Sigmoid colon (tissue), 7 donors: ENCODE measurements around the gene NFS1. TPM values are rescaled to one million over a fixed set of nuclear protein-coding genes. Genes with fewer than 3 reads are reported as not detected.

Experiments
- DNase-seq: peaks from one replicate; pipeline ENCODE4 v3.0.0-alpha.2; 2019
- H3K27ac ChIP-seq, 4 donors: fragments of 200-600 bp; sonication (generic); one replicate each; pipeline ENCODE4 v1.5.1; 2016 to 2019; ENCODE audit warnings: mild to moderate bottlenecking in 1 of 4
- H3K27me3 ChIP-seq, 3 donors: fragments of 200-600 bp; sonication (generic); one replicate each; pipeline ENCODE4 v1.5.1; 2019; ENCODE audit warnings: mild to moderate bottlenecking in 1 of 3
- H3K36me3 ChIP-seq, 4 donors: fragments of 200-600 bp; sonication (generic); one replicate each; pipeline ENCODE4 v1.5.1; 2016 to 2019
- H3K4me1 ChIP-seq, 4 donors: fragments of 200-600 bp; sonication (generic); one replicate each; pipeline ENCODE4 v1.5.1; 2017 to 2019
- H3K4me3 ChIP-seq, 4 donors: fragments of 200-600 bp; sonication (generic); one replicate each; pipeline ENCODE4 v1.5.1; 2017 to 2019; ENCODE audit warnings: mild to moderate bottlenecking in 2 of 4, moderate library complexity in 1 of 4
- H3K9me3 ChIP-seq, 4 donors: fragments of 200-600 bp in 3 of 4; sonication (generic) in 3 of 4; one replicate each; pipeline versions ENCODE4 v1.5.1 to v1.6.1; 2013 to 2019
- EP300 ChIP-seq, 4 donors: sonication (generic); formaldehyde crosslinking; IDR thresholded peaks; one replicate each; pipeline ENCODE4 v1.6.1; 2017; ENCODE audit warnings: antibody characterized with exemption in 4 of 4
- POLR2A ChIP-seq, 2 donors: fragments of 450-650 bp; IDR thresholded peaks; one replicate each; pipeline ENCODE4 v1.6.1; 2016; ENCODE audit warnings: antibody characterized with exemption in 2 of 2, mild to moderate bottlenecking in 2 of 2, moderate library complexity in 2 of 2
- POLR2AphosphoS5 ChIP-seq, 4 donors: sonication (generic); formaldehyde crosslinking; IDR thresholded peaks; one replicate each; pipeline ENCODE4 v1.6.1; 2017; ENCODE audit warnings: antibody characterized with exemption in 4 of 4
- WGBS, 2 donors: extraction: QIAGEN DNeasy Blood & Tissue Kit; methylation state at CpG; one replicate each; pipeline ENCODE4 v1.1.7; 2013; 5-methylcytosine and 5-hydroxymethylcytosine counted together
- intact Hi-C: fragments of 100-400 bp; cut with DNase I; formaldehyde crosslinking; loops from one replicate; pipeline ENCODE4 v1.15.1; 2023
- polyA plus RNA-seq, 3 donors: library from polyadenylated mRNA; stranded (reverse); fragments of 200-250 nt; gene quantifications; one replicate each; pipeline ENCODE4 v1.2.3, GENCODE V29; 2013
- total RNA-seq, 4 donors: library from RNA; depleted of rRNA; stranded (reverse); fragments of >200 nt; gene quantifications; one replicate each; pipeline ENCODE4 v1.1.0, GENCODE V29; 2016
- TF ChIP-seq, protein P1 (sequence below), 4 experiments: fragments of 450-650 bp in 3 of 4; fragments of 200-600 bp in 1 of 4; IDR thresholded peaks; one replicate each; pipeline ENCODE4 v1.5.1; 2016 to 2019; ENCODE audit warnings: antibody characterized with exemption in 4 of 4, mild to moderate bottlenecking in 3 of 4, moderate library complexity in 2 of 4
- donor health status: healthy with polysubstance abuse.
- donor health status: Bipolar disorder and iron deficiency.
- donor health status: healthy.

Gene NFS1
- total and polyA plus RNA-seq, 7 donors, result 19.0 to 39.2 (median 29.8) TPM

DNA sequence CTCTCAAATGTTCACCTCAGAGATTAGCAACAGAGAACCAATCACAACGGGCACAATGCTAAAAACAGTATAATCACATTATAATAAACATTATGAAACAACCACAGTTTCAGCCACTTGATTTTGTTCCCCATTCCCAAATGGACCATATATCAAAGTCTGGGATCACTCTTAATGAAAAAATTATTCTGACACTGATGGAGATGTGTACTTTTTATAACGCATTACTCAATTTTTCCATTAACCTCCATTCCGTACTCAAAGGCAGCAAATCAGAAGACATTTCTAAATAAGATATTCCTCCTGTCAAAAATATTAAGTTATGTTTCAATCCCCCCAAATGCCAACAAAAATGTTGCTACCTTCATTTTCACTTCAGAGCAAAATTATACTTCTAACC, 37.2 kb downstream of the NFS1 start:
- DNase-seq, result no peak
- 35 to 51% methylated on average over 3 of the region's 3 CpGs for WGBS, 2 donors
- Histone ChIP-seq H3K4me3 (peak overlapping the region in 2 of 4 donors; percentile 67 to 72), H3K4me1 (peaks cover 0 to 64% (median 58%) of the 10 kb centered on the region in 4 donors), H3K36me3 (no peaks in the 10 kb centered on the region), H3K9me3 (no peaks in the 10 kb centered on the region), H3K27ac (peak overlapping the region in 2 of 4 donors; percentile 4 to 94), H3K27me3 (no peaks in the 10 kb centered on the region)
- intact Hi-C loops, result loop anchor here (10.0 kb wide), 1 partner anchor 117 kb away; the partner anchor contains the start of gene ERGIC3
- TF ChIP-seq, protein P1, sequence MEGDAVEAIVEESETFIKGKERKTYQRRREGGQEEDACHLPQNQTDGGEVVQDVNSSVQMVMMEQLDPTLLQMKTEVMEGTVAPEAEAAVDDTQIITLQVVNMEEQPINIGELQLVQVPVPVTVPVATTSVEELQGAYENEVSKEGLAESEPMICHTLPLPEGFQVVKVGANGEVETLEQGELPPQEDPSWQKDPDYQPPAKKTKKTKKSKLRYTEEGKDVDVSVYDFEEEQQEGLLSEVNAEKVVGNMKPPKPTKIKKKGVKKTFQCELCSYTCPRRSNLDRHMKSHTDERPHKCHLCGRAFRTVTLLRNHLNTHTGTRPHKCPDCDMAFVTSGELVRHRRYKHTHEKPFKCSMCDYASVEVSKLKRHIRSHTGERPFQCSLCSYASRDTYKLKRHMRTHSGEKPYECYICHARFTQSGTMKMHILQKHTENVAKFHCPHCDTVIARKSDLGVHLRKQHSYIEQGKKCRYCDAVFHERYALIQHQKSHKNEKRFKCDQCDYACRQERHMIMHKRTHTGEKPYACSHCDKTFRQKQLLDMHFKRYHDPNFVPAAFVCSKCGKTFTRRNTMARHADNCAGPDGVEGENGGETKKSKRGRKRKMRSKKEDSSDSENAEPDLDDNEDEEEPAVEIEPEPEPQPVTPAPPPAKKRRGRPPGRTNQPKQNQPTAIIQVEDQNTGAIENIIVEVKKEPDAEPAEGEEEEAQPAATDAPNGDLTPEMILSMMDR (IDR thresholded peaks at IDR 0.05), result no peak

DNA sequence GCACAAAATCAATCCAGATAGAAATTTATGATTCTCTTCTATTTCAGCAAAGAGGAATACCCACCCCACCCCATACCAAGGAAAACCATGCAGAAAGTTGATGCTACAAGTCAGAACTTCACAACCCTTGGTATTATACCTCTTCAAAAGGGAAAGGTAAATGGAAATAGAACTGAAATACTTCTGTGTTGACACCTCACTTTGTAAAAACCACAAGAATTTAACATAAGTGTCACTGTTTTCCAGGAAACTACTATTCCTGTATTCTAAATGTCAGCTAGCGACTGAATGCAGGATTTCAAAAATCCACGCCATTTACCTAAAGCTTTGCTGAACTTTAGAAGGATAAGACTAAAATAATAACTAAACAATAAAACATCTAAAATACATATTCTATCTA, 38.1 kb downstream of the NFS1 start:
- intact Hi-C loops, result loop anchor here (10.0 kb wide), 1 partner anchor 116 kb away; the partner anchor contains the start of gene ERGIC3
- no peak for DNase-seq
- Histone ChIP-seq H3K9me3 (no peaks in the 10 kb centered on the region), H3K27me3 (no peaks in the 10 kb centered on the region), H3K27ac (no peak overlapping the region), H3K4me1 (peaks cover 0 to 73% (median 64%) of the 10 kb centered on the region in 4 donors), H3K36me3 (no peaks in the 10 kb centered on the region), H3K4me3 (no peak overlapping the region)
- TF ChIP-seq EP300 (IDR thresholded peaks at IDR 0.05) (no peak), POLR2A (IDR thresholded peaks at IDR 0.05) (no peak), POLR2AphosphoS5 (IDR thresholded peaks at IDR 0.05) (no peak)
- TF ChIP-seq, protein P1 (IDR thresholded peaks at IDR 0.05), result no peak
- 53 to 70% methylated on average over 2 of the region's 2 CpGs for WGBS, 2 donors

DNA sequence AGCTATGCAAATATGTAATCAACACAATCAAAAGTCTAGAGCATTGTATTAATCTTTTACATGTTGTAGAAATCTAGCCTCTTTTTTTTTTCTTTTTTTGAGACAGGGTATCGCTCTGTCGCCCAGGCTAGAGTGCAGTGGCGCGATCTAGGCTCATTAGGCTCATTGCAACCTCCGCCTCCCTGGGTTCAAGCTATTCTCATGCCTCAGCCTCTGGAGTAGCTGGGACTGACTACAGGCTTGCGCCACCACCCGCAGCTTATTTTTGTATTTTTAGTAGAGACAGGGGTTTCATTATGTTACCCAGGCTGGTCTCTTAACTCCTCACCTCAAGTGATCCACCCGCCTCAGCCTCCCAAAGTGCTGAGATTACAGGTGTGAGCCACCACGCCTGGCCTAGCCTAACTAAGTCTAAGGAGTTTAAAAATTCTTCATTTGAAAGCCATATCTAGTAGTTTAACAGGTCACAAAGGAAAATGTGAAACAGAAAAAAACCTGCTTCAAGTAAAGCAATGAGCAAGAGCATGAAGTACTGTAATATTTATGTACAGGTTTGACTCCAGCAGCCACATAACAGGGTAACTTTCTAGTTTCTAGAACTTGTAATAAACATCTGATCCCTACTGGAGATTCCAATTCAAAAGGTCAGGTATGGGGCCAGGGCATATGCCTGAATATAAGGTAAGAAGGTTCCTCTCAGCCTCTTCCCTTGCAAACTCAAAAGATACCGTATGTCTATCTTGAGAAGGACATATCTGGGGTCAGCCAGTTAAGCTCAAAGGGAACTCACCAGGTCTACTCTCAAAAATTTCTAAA, 38.8 kb downstream of the NFS1 start:
- TF ChIP-seq, protein P1 (IDR thresholded peaks at IDR 0.05), result no peak
- no peak for TF ChIP-seq POLR2AphosphoS5 (IDR thresholded peaks at IDR 0.05)
- no peak for TF ChIP-seq EP300 (IDR thresholded peaks at IDR 0.05)
- no peak for TF ChIP-seq POLR2A (IDR thresholded peaks at IDR 0.05)
- Histone ChIP-seq H3K4me1 (peaks cover 0 to 80% (median 66%) of the 10 kb centered on the region in 4 donors), H3K9me3 (no peaks in the 10 kb centered on the region), H3K36me3 (peaks cover 0 to 2% (median 0%) of the 10 kb centered on the region in 4 donors), H3K27me3 (no peaks in the 10 kb centered on the region), H3K27ac (no peak overlapping the region), H3K4me3 (no peak overlapping the region)
- intact Hi-C loops, result loop anchor here (10.0 kb wide), 1 partner anchor 116 kb away; the partner anchor contains the start of gene ERGIC3
- WGBS, 2 donors, result 93% methylated on average over 10 of the region's 10 CpGs
- no peak for DNase-seq

DNA sequence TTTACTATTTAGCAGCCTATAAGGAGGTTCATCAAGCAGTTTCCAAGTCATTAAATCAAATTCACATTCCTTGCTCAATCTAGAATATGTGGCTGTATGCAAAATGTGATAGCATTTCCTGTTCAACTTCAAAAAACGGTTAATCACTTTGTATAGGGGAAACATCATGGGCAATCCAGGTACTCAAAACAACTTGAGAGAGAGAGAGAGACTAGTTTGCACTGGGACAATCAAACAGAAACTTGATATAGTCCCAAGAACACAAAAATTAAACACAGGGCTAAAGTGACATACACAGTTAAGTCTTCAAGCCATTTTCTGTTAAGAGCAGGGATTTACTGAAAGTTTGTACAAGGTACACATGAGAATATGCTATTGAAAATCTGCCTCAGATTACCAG, 41.9 kb downstream of the NFS1 start:
- intact Hi-C loops, result no loop called here
- no peak for TF ChIP-seq POLR2AphosphoS5 (IDR thresholded peaks at IDR 0.05)
- no peak for TF ChIP-seq EP300 (IDR thresholded peaks at IDR 0.05)
- TF ChIP-seq POLR2A (IDR thresholded peaks at IDR 0.05), result no peak
- TF ChIP-seq, protein P1 (IDR thresholded peaks at IDR 0.05), result no peak
- peaks cover 0 to 85% (median 68%) of the 10 kb centered on the region in 4 donors for H3K4me1 ChIP-seq
- H3K4me3 ChIP-seq, result no peak overlapping the region
- DNase-seq, result no peak
- 11 to 18% methylated on average over 1 of the region's 1 CpG for WGBS, 2 donors
- H3K27ac ChIP-seq, result no peak overlapping the region
- H3K27me3 ChIP-seq, result no peaks in the 10 kb centered on the region
- H3K36me3 ChIP-seq, result peaks cover 13 to 32% (median 16%) of the 10 kb centered on the region in 4 donors
- H3K9me3 ChIP-seq, result no peaks in the 10 kb centered on the region
